A549 (cell line): ENCODE results near the gene SCO2. TPM values are rescaled to one million over a fixed set of nuclear protein-coding genes. Genes with fewer than 3 reads are reported as not detected.

Experiments
- ATAC-seq, 2 experiments: fragments of 200-7000 bp in 1 of 2; fragments of >200 bp in 1 of 2; cut with Nextera tagmentation in 1 of 2; cut with Tn5 transposase in 1 of 2; 3 replicates each; pipeline versions ENCODE4 v1.8.0 to v1.9.1; 2018 to 2020; ENCODE audit warnings: mild to moderate bottlenecking in 1 of 2, moderate library complexity in 1 of 2
- CTCF ChIA-PET: fragments of 300-600 bp; sonication (Branson Sonifier 250); formaldehyde crosslinking; extraction: SDS; loops from one replicate; lab custom pipeline; 2021; ENCODE audit warnings: antibody characterized with exemption, inconsistent platforms; lab: Yijun Ruan, JAX
- POLR2A ChIA-PET: fragments of 350-600 bp; formaldehyde crosslinking; extraction: SDS; loops from one replicate; lab custom pipeline; 2021; ENCODE audit warnings: antibody characterized with exemption, inconsistent platforms; lab: Yijun Ruan, JAX
- DNase-seq, 2 experiments: peaks; one replicate each; pipeline versions ENCODE4 v3.0.0 to v3.0.0-alpha.2; 2011 to 2016; ENCODE audit warnings: low read depth in 1 of 2, low spot score in 1 of 2
- FAIRE-seq: peaks from 2 replicates; lab custom pipeline; 2011; peaks lifted over from hg19 to GRCh38; lab: Jason Lieb, UNC
- H3K27ac ChIP-seq, 2 experiments: fragments of >200 bp; sonication (Bioruptor Twin); formaldehyde crosslinking; 3 replicates each; pipeline ENCODE4 v1.5.1; 2016 to 2017
- H3K4me1 ChIP-seq: fragments of >200 bp; sonication (Bioruptor Twin); formaldehyde crosslinking; 3 replicates; pipeline ENCODE4 v1.6.1; 2016
- H3K4me2 ChIP-seq: fragments of >200 bp; sonication (Bioruptor Twin); formaldehyde crosslinking; 3 replicates; pipeline ENCODE4 v1.6.1; 2016
- H3K4me3 ChIP-seq: fragments of >200 bp; sonication (Bioruptor Twin); formaldehyde crosslinking; 3 replicates; pipeline ENCODE4 v1.5.1; 2016
- H3K9me3 ChIP-seq: fragments of >200 bp; sonication (Bioruptor Twin); formaldehyde crosslinking; 3 replicates; pipeline ENCODE4 v1.6.1; 2016
- BHLHE40 ChIP-seq: IDR thresholded peaks from 2 replicates; pipeline ENCODE4 v1.6.1; 2012; ENCODE audit warnings: low read depth, low read length, inconsistent platforms
- CBX2 ChIP-seq: fragments of 200-600 bp; sonication (generic); IDR thresholded peaks from 2 replicates; pipeline ENCODE4 v1.6.1; 2016; ENCODE audit warnings: low read depth, mild to moderate bottlenecking, borderline replicate concordance
- CBX8 ChIP-seq: fragments of 200-600 bp; sonication (generic); IDR thresholded peaks from 2 replicates; pipeline ENCODE4 v1.6.1; 2016
- CTCF ChIP-seq: fragments of >200 bp; sonication (Bioruptor Twin); formaldehyde crosslinking; IDR thresholded peaks from 3 replicates; pipeline ENCODE4 v1.5.1; 2016
- EHMT2 ChIP-seq: fragments of 200-600 bp; sonication (generic); IDR thresholded peaks from 2 replicates; pipeline ENCODE4 v1.6.1; 2016; ENCODE audit warnings: antibody characterized with exemption, low read depth, mild to moderate bottlenecking, moderate library complexity
- FOSL2 ChIP-seq, 2 experiments: fragments of 450-650 bp in 1 of 2; fragments of >200 bp in 1 of 2; sonication (Bioruptor Twin) in 1 of 2; formaldehyde crosslinking; IDR thresholded peaks; 2 replicates each; pipeline versions ENCODE4 v1.5.0 to v1.6.1; 2016 to 2020; ENCODE audit warnings: mild to moderate bottlenecking in 1 of 2, moderate library complexity in 1 of 2
- FOXS1 ChIP-seq: fragments of 250-450 bp; sonication (Bioruptor Pico); IDR thresholded peaks from 2 replicates; pipeline ENCODE4 v1.5.0; 2020; ENCODE audit warnings: mild to moderate bottlenecking, moderate library complexity
- HDAC2 ChIP-seq: fragments of 200-600 bp; sonication (generic); IDR thresholded peaks from 2 replicates; pipeline ENCODE4 v1.6.1; 2016
- HOXA7 ChIP-seq: fragments of 250-450 bp; sonication (Bioruptor Pico); IDR thresholded peaks from 2 replicates; pipeline ENCODE4 v1.5.0; 2020; ENCODE audit warnings: mild to moderate bottlenecking, moderate library complexity
- HOXB5 ChIP-seq: fragments of 250-450 bp; sonication (Bioruptor Pico); IDR thresholded peaks from 2 replicates; pipeline ENCODE4 v1.5.0; 2020; ENCODE audit warnings: mild to moderate bottlenecking, moderate library complexity
- KDM1A ChIP-seq: fragments of 200-600 bp; sonication (generic); IDR thresholded peaks from 2 replicates; pipeline ENCODE4 v1.6.1; 2016; ENCODE audit warnings: low read depth, mild to moderate bottlenecking
- MAX ChIP-seq: IDR thresholded peaks from 2 replicates; pipeline ENCODE4 v1.6.1; 2012
- MYC ChIP-seq: IDR thresholded peaks from 2 replicates; pipeline ENCODE4 v1.6.1; 2012; ENCODE audit warnings: mild to moderate bottlenecking, inconsistent platforms, low read length, improper control_type of control experiment, borderline replicate concordance
- NFE2L2 ChIP-seq: fragments of 150-350 bp; conservative IDR thresholded peaks from 2 replicates; pipeline ENCODE4 v1.6.1; 2014; ENCODE audit warnings: low read length
- PHF8 ChIP-seq: fragments of 200-600 bp; sonication (generic); IDR thresholded peaks from 2 replicates; pipeline ENCODE4 v1.6.1; 2016; ENCODE audit warnings: low read depth, mild to moderate bottlenecking, antibody characterized with exemption, moderate library complexity, borderline replicate concordance
- POLR2A ChIP-seq: IDR thresholded peaks from 2 replicates; pipeline ENCODE4 v1.6.1; 2012; ENCODE audit warnings: mild to moderate bottlenecking, low read length
- RARB ChIP-seq: fragments of 250-450 bp; sonication (Bioruptor Pico); IDR thresholded peaks from 2 replicates; pipeline ENCODE4 v1.8.0; 2021; ENCODE audit warnings: mild to moderate bottlenecking, moderate library complexity
- RNF2 ChIP-seq: fragments of 200-600 bp; sonication (generic); IDR thresholded peaks from 2 replicates; pipeline ENCODE4 v1.6.1; 2016; ENCODE audit warnings: low read depth, mild to moderate bottlenecking, antibody characterized with exemption, moderate library complexity, borderline replicate concordance
- SMC3 ChIP-seq: fragments of >200 bp; sonication (Bioruptor Twin); formaldehyde crosslinking; IDR thresholded peaks from 3 replicates; pipeline ENCODE4 v1.6.1; 2018; ENCODE audit warnings: inconsistent platforms
- SREBF2 ChIP-seq: fragments of 450-650 bp; IDR thresholded peaks from 2 replicates; pipeline ENCODE4 v1.6.1; 2014; ENCODE audit warnings: mild to moderate bottlenecking, moderate library complexity
- TFCP2L1 ChIP-seq: fragments of 250-450 bp; sonication (Bioruptor Pico); IDR thresholded peaks from 2 replicates; pipeline ENCODE4 v1.5.0; 2021; ENCODE audit warnings: mild to moderate bottlenecking
- WGBS: methylation state at CpG from one replicate; pipeline ENCODE4 v1.1.6; 2017; ENCODE audit errors: missing lambda C conversion rate; 5-methylcytosine and 5-hydroxymethylcytosine counted together
- polyA plus RNA-seq, 4 experiments: library from polyadenylated mRNA; depleted of rRNA in 3 of 4; stranded (reverse); fragments of >200 nt; fragmentation: RNase III in 1 of 4; extraction: RNeasy Plus Mini Kit Qiagen cat#74134 plus additional on column Dnase treatment in 1 of 4; gene quantifications; 2 replicates in 3 of 4; 3 replicates in 1 of 4; pipeline ENCODE4 v1.2.3, GENCODE V29; 2011 to 2017

Gene SCO2
- polyA plus RNA-seq, 2 of the 4 experiments (the other 2 are of a cell fraction) = 0.37 to 1.7 TPM

- peak; percentile 61 for TF ChIP-seq POLR2A
These were observed 17.2 kb downstream of the SCO2 start, which contains the start of gene NCAPH2 (continued) for GRCh38 chr22:50507991-50508884.

GRCh38 chr22:50507421-50507990, 17.9 kb downstream of the SCO2 start, which contains the start of gene LMF2:
LMF2 (minus strand) TSS chr22:50507702; CDS start chr22:50507675, 27 bp downstream.
- Histone ChIP-seq H3K9me3 (no peaks in the 10 kb centered on the region), H3K27ac (peak within 1 kb of the TSS; percentile 95 to 97), H3K4me2 (peak within 1 kb of the TSS; percentile 95), H3K4me1 (peaks cover 15% of the 10 kb centered on the region), H3K4me3 (peak within 1 kb of the TSS; percentile 94)
- DNase-seq = peak in 1 of 2 experiments; percentile 66
- peak; percentile 77 to 84 for ATAC-seq
- FAIRE-seq = no peak
- ChIA-PET CTCF (interaction anchor here (0.7 to 3.5 kb wide), 5 partner anchors 9 to 202 kb away, joined by 3 to 26 read pairs (median 4); partner anchors contain the start of genes SCO2 and SYCE3), POLR2A (interaction anchor here (0.6 to 2.3 kb wide), 9 partner anchors 9 to 74 kb away, joined by 3 to 36 read pairs (median 3); partner anchors contain the start of genes KLHDC7B, SCO2, SYCE3 and TYMP)
- TF ChIP-seq RNF2 = no peak
- peak; percentile 73 for TF ChIP-seq PHF8
- peak; percentile 67 for TF ChIP-seq POLR2A
- TF ChIP-seq MYC = no peak
- TF ChIP-seq BHLHE40 = no peak
- TF ChIP-seq EHMT2 = no peak
- 2% methylated on average over 10 of the region's 62 CpGs for WGBS

GRCh38 chr22:50506611-50507420, 18.6 kb downstream of the SCO2 start:
- FAIRE-seq (no peak), ATAC-seq (peak; percentile 8 to 55; a peak in 3 of 6 replicates)
- Histone ChIP-seq H3K27ac (peak overlapping the region; percentile 95 to 97), H3K4me3 (peak overlapping the region; percentile 94), H3K4me2 (peak overlapping the region; percentile 95), H3K4me1 (peaks cover 15% of the 10 kb centered on the region), H3K9me3 (no peaks in the 10 kb centered on the region)
- CTCF ChIA-PET = interaction anchor here (0.8 kb wide), 1 partner anchor 201 kb away, joined by 3 read pairs; no protein-coding TSS in a partner anchor
- no peak for TF ChIP-seq MAX
- no peak for TF ChIP-seq POLR2A
- no peak for TF ChIP-seq SREBF2
- no peak for TF ChIP-seq FOXS1
- TF ChIP-seq KDM1A = no peak
- no peak for TF ChIP-seq HDAC2
- no peak for TF ChIP-seq TFCP2L1 (CRISPR knock-in tag)
- TF ChIP-seq FOSL2 (IDR thresholded peaks at IDR 0.05) = no peak
- no peak for TF ChIP-seq FOSL2 (CRISPR knock-in tag; IDR thresholded peaks at IDR 0.05)
- no peak for TF ChIP-seq CTCF
- TF ChIP-seq NFE2L2 = no peak
- no peak for TF ChIP-seq SMC3
- TF ChIP-seq CBX2 = no peak
- TF ChIP-seq HOXB5 (CRISPR knock-in tag) = no peak
- TF ChIP-seq HOXA7 (CRISPR knock-in tag) = no peak
- TF ChIP-seq RARB (CRISPR knock-in tag) = no peak
- TF ChIP-seq CBX8 = no peak
- TF ChIP-seq, all 56 proteins: peak for 0
- POLR2A ChIA-PET = interaction anchor here (2.3 kb wide), 1 partner anchor 18 kb away, joined by 36 read pairs; the partner anchor contains the start of gene SCO2
- no peak for DNase-seq
- 20% methylated on average over 6 of the region's 21 CpGs for WGBS
